ENCODE results near the gene RBMS3. TPM values are rescaled to one million over a fixed set of nuclear protein-coding genes. Genes with fewer than 3 reads are reported as not detected.

The RBMS3 gene
- total and polyA plus RNA-seq, 2 of the 8 experiments (the other 6 are each of a cell fraction or from before 2014, with no cell fraction given) = 3.7 to 6.9 TPM

DNA sequence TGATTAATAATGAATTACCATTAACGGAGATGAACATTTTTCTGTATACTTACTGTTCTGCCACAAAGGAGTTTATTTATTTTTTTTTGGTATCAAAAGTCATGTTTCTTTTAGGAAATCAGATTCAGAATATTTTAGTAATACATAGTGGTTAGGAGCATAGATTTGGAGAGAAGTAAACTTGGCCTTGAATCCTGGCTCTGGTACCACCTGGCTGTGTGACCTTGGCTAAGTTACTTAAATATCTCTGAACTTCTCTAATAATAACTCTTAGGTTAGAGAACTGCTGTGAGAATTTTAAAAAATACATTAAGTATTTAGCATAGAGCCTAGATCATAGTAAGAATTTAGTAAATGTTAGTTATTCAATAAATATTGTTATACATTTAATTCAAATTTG lies 309.1 kb downstream of the RBMS3 start:
- no peaks in the 10 kb centered on the region for H3K79me1 ChIP-seq (ENCODE audit: low read depth, low read length)
- no peak overlapping the region for H3K4me3 ChIP-seq (ENCODE audit: extremely low read depth in 1 of 4, insufficient read depth in 2 of 4, low read depth in 3 of 4, low read length in 4 of 4)
- H3K4me2 ChIP-seq (ENCODE audit: insufficient read depth in 1 of 2, low read depth in 2 of 2, low read length in 2 of 2) = no peak overlapping the region
- DNase-seq (ENCODE audit: low read depth in 1 of 2, low spot score in 2 of 2) (no peak), FAIRE-seq (no peak)
- H3K36me3 ChIP-seq (ENCODE audit: control insufficient read depth in 2 of 4, insufficient read depth in 4 of 4, low read length in 3 of 4) = no peaks in the 10 kb centered on the region
- H2BK120ac ChIP-seq (replicated peaks; ENCODE audit: low read depth, low read length) = no peak overlapping the region
- H3K23me2 ChIP-seq (ENCODE audit: low read depth, low read length) = no peaks in the 10 kb centered on the region
- CTCF ChIA-PET (ENCODE audit: partially characterized antibody) = interaction anchor here (0.6 kb wide), 1 partner anchor 13 kb away, joined by 3 read pairs; no protein-coding TSS in a partner anchor
- no peak overlapping the region for H3K56ac ChIP-seq (replicated peaks; ENCODE audit: insufficient read length, low read depth, low read length)
- no peaks in the 10 kb centered on the region for H4K20me1 ChIP-seq (replicated peaks in 1 of 2; ENCODE audit: control insufficient read depth in 1 of 2, insufficient read depth in 2 of 2, low read length in 2 of 2)
- no peaks in the 10 kb centered on the region for H3K27me3 ChIP-seq (replicated peaks in 1 of 4; ENCODE audit: control insufficient read depth in 3 of 4, extremely low read depth in 1 of 4, insufficient read depth in 3 of 4, low read length in 3 of 4)
- no peaks in the 10 kb centered on the region for H3K79me2 ChIP-seq (ENCODE audit: control insufficient read depth in 1 of 2, insufficient read depth in 2 of 2, low read length in 2 of 2)
- no peak overlapping the region for H2BK5ac ChIP-seq (ENCODE audit: low read depth, low read length)
- no peaks in the 10 kb centered on the region for H3K9me3 ChIP-seq (ENCODE audit: insufficient read depth in 2 of 2, low read depth in 1 of 2, low read length in 1 of 2)
- TF ChIP-seq ASH2L (IDR thresholded peaks at IDR 0.05; ENCODE audit: low read length) (no peak), GTF2F1 (IDR thresholded peaks at IDR 0.05; ENCODE audit: borderline replicate concordance, low read depth, low read length) (no peak), SIN3A (conservative IDR thresholded peaks at IDR 0.05 in 1 of 2, IDR thresholded peaks at IDR 0.05 in 1 of 2; ENCODE audit: low read depth in 1 of 2, low read length in 2 of 2) (no peak), ZNF274 (IDR thresholded peaks at IDR 0.05; ENCODE audit: borderline replicate concordance, extremely low read depth, low read length) (no peak), EP300 (IDR thresholded peaks at IDR 0.05; ENCODE audit: borderline replicate concordance in 1 of 2, low read depth in 2 of 2, low read length in 2 of 2) (no peak), EZH2 (IDR thresholded peaks at IDR 0.05; ENCODE audit: low read depth, low read length, severe bottlenecking) (no peak), SP4 (IDR thresholded peaks at IDR 0.05; ENCODE audit: low read length) (no peak)
- H3K23ac ChIP-seq (ENCODE audit: insufficient read length) = no peak overlapping the region
- no peak overlapping the region for H3K27ac ChIP-seq (ENCODE audit: low read depth, low read length)
- H2AK5ac ChIP-seq (ENCODE audit: low read depth, low read length) = no peak overlapping the region
- no peak overlapping the region for H3K14ac ChIP-seq (ENCODE audit: insufficient read length)
- H4K5ac ChIP-seq (ENCODE audit: insufficient read length, low read depth, low read length) = no peak overlapping the region
- H2AFZ ChIP-seq (ENCODE audit: low read length) = no peak overlapping the region
- no peak overlapping the region for H2BK15ac ChIP-seq (ENCODE audit: low read length)
- no peak overlapping the region for H4K91ac ChIP-seq (replicated peaks; ENCODE audit: insufficient read length, low read length)
- no peaks in the 10 kb centered on the region for H3K4me1 ChIP-seq (replicated peaks in 1 of 4; ENCODE audit: control insufficient read depth in 3 of 4, insufficient read depth in 4 of 4, low read length in 3 of 4)
- H3K4ac ChIP-seq (replicated peaks; ENCODE audit: insufficient read length, low read depth, low read length) = no peak overlapping the region
- no peak overlapping the region for H2BK20ac ChIP-seq (ENCODE audit: low read length)
- no peak overlapping the region for H3K18ac ChIP-seq (ENCODE audit: extremely low read depth, low read length)
- POLR2A ChIA-PET (ENCODE audit: partially characterized antibody) = no interaction called here
- H4K8ac ChIP-seq (ENCODE audit: extremely low read depth, insufficient read depth, low read length) = no peak overlapping the region
- 93% methylated on average over 1 of the region's 1 CpG; no CpG with 5 or more reads in 1 of the 2 experiments for WGBS, 2 experiments (ENCODE audit: extremely low coverage in 1 of 2, insufficient coverage in 1 of 2, insufficient read length in 1 of 2, insufficient replicate concordance in 2 of 2, low coverage in 1 of 2, low lambda C conversion rate in 2 of 2, missing lambda C conversion rate in 1 of 2)
- H3K9ac ChIP-seq (replicated peaks in 1 of 4; ENCODE audit: extremely low read depth in 1 of 4, low read depth in 3 of 4, low read length in 3 of 4) = no peak overlapping the region
- no peak overlapping the region for H2BK12ac ChIP-seq (ENCODE audit: low read depth, low read length)
